HK-2 (cell line): Measurements from ENCODE around the gene CNDP2.
A peak's percentile ranks its signal among the peaks of the same experiment; 100 is the strongest.

Experiments used
- DNase-seq: peaks from one replicate; pipeline ENCODE4 v3.0.0-alpha.2; 2018; ENCODE audit not compliant: unreplicated experiment

Gene CNDP2

DNA sequence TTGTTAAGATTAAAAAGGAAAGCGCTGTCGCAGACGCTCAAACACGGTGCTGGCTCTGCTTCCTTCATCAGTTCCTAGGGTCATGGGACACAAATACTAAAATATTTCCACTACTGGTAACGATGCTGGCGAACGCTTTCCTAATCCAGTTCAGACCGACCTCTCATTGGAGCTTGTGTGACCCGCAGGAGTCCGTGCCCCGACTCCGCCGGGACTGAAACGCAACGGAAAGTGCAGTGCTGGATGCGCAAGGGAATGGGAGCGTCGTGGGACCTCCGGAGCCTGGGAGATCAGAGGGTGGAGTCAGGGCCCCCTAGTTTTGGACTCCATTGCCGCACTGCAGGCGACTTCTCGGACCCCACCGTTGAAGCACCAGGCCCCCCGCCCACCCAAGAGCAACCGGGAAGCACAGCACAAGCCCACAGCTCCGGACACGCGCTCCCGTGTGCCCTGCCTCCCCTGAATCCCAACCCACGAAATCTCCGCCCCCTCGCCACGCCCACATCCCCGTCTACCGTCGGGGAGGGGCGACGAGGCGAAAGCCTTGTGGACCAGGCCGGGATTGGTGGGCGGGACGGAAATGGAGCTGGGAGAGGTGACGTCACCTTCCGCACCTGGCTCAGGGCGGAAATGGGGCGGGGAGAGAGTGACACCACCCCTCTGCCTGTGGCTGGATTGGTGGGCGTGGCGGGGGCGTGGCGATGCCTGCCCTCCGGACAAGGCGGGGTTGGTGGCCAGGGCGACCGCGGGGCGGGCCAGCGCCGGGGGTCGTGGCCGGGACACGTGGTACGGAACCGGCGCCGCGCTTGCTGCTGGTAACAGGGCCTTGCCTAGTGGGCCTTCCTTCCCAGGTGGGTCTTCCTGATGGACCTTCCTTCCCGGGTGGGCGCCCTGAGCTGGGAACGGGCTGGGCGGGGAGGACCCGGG is at the start of gene CNDP2:
Gene CNDP2 (plus strand): TSS at position 783 of the 927 bp plus-strand sequence. CDS start 3,611 bp downstream, outside the sequence.
- DNase-seq, result peak; percentile 97

- DNase-seq, result no peak
These were observed 49.3 kb upstream of the CNDP2 start for GRCh38 chr18:74446631-74447403.

DNA sequence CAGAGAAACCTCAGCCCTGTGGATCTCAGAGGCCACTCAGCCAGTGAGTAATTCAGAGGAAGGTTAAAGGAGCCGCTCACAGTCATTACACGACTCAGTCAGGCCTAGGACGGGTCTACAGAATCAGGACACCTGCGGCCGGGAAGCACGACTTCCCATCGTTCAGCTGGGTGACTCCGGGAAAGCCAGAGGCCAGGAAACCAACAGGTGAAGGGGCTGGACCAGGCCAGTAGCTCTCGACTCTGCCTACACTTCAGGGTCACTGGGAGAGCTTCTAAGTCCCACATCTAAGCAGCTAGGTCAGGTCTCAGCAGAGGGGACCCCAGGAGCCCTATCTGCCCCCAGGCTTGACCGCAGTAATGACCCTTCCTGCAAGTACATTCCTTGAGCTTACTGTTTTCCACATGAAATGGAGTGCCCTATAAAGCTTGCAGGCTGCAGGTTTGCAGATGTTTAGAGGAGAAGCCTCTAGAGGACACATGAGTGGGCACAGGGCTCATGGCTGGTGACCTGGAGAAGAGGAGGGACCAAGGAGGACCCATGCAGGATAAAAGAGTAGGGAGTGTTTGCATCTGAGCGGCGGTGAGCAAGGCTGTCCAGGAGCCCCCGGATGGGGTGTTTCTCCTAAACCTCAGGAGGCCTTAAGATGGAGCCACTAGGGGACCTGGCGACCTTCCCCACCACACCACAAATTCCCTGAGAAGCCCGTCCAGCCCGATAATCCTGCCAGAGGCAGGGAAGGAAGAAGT is 48.6 kb upstream of the CNDP2 start:
- DNase-seq, result no peak

- DNase-seq, result no peak
These were observed 45.5 kb upstream of the CNDP2 start for GRCh38 chr18:74450626-74451025.

GRCh38 chr18:74451148-74451547 is 45.0 kb upstream of the CNDP2 start:
- DNase-seq, result no peak

- no peak for DNase-seq
These were observed 43.1 kb upstream of the CNDP2 start for GRCh38 chr18:74453016-74453566.

DNA sequence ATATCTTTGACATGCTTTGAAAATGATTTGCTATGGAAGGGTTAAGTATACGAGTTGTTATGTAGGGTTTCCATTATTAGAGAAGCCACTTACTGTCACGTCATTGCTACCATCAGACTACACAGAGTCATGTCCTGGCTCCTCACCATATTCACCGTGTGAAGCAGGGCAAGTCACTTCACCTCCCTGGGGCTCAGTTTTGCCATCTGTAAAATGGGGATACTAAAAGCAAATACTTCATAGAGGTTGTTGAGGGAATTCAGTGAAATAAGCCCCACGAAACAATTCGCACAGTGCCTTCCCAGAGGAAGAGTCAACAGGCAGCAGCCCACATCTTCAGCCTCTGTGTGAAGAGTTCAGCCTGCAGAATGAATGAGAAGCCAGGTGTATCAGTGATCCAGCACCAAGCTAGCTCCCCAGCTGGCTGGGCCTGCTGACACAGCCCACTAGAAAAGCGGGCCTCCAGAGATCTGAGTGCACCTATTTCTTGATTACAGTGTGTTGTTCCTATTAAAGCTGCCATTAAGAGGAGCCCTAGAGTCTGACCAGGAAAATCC is 42.4 kb upstream of the CNDP2 start:
- DNase-seq, result no peak

DNA sequence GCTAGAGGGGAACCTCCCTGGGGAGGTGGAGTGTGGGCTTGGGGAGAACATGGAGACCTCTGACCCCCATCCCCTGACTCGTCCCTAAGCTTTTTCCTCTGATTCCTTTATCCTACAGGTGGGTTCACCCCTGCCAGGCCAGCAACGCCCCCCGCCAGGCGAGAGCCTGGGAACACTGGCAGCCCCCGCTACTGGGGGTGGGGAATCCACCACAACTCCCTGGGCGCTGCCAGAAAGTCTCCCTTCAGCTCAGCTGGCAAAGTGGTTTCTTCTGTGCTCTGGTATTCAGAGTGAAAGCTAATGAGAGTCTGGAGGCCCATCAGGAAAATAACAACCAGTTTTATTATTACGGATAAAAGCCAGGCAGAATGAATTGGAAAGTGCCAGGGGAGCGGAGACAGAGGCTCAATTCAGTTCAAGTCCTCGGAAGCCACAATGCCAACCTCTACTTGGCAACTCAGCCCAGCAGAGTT is 41.8 kb upstream of the CNDP2 start:
- DNase-seq, result no peak

- no peak for DNase-seq
These were observed 40.8 kb upstream of the CNDP2 start for GRCh38 chr18:74455386-74455785.

GRCh38 chr18:74456017-74456348 is 40.2 kb upstream of the CNDP2 start:
- no peak for DNase-seq

GRCh38 chr18:74456349-74457042 is 39.7 kb upstream of the CNDP2 start:
- no peak for DNase-seq

- no peak for DNase-seq
These were observed 39.0 kb upstream of the CNDP2 start, which contains the start of gene DIPK1C for GRCh38 chr18:74457043-74457724. Gene DIPK1C (minus strand): TSS chr18:74457308. CDS start chr18:74457259, 49 bp downstream.

- DNase-seq, result no peak
These were observed 38.3 kb upstream of the CNDP2 start for GRCh38 chr18:74457725-74458421.

DNA sequence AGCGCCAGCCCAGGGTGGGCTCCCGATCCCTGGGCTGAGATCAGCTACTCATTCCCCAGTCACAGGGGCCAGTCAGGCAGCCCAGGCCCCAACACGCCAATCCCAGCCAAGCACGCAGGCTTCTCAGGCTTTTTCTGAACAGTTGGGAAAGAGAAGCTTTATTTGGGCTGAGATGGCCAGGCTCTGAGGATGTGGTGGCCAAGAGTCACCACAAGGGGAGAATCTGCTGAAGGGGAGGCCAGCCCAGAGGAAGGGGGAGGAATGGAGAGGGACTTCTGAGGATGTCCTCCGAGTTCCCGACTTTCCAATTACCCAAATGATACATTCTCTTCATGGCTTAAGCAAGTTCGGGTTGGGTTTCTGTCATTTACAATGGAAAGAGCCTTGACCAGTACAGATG is 36.3 kb upstream of the CNDP2 start:
- no peak for DNase-seq

GRCh38 chr18:74460825-74461224 is 35.3 kb upstream of the CNDP2 start:
- no peak for DNase-seq

- DNase-seq, result no peak
These were observed 32.9 kb upstream of the CNDP2 start for GRCh38 chr18:74463254-74463653.

DNA sequence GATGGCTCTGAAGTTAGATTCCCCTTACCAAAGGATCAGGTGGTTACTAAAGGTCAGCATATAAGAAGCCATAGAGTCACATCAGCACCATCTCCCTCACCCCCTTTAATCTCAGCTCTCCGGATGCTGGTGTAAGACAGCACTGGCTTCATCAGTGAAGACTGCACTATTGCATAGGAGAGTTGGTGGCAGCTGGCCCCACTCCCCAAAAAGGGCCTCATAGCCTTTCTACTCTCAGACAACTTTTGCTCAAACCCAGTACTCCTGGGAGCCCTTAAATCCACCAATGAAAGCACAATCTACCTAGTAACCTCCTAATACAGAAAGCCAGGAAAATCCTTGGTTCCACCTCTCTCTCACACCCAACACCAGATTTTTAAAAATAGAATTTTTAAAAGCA is 32.2 kb upstream of the CNDP2 start:
- DNase-seq, result no peak

- no peak for DNase-seq
These were observed 30.4 kb upstream of the CNDP2 start for GRCh38 chr18:74465775-74466174.

GRCh38 chr18:74468547-74469061 is 27.6 kb upstream of the CNDP2 start:
- DNase-seq, result no peak
